ENCODE results near the gene GLI2.

- TF ChIP-seq CTCF (IDR thresholded peaks at IDR 0.05), result no peak
- no peak for TF ChIP-seq POLR2A (IDR thresholded peaks at IDR 0.05)
These were observed 15.9 kb downstream of the GLI2 start for GRCh38 chr2:120751553-120751952.

Measured in ovary (tissue), 3 donors.